A549 treated with CpdA at 1 μM for 4 hours (cell line): ENCODE results near the gene ZBTB33. TPM values are rescaled to one million over a fixed set of nuclear protein-coding genes. Genes with fewer than 3 reads are reported as not detected.

Experiments used
- total RNA-seq: library from RNA; stranded (reverse); fragments of 200-300 nt; extraction: Qiagen RNA extraction; gene quantifications from 5 replicates; pipeline ENCODE4 v1.2.3, GENCODE V29; 2022; ENCODE audit warnings: low read depth

The ZBTB33 gene
- total RNA-seq = 9.1 to 13.9 TPM (median 11.4 TPM) in 5 replicates

GRCh38 chrX:120250522-120251271 is at the start of gene ZBTB33:
ZBTB33 (plus strand) TSS chrX:120250812; CDS start chrX:120253416, 2,604 bp downstream.

Other genes starting within 250 kb of the ZBTB33 start
- gene RHOXF2B, start 173.1 kb upstream of the ZBTB33 start, total RNA-seq = not detected in 5 replicates
- gene RHOXF1, start 134.9 kb upstream of the ZBTB33 start, total RNA-seq = not detected in 5 replicates
- gene RHOXF2, start 92.2 kb upstream of the ZBTB33 start, total RNA-seq = not detected in 5 replicates
- 0.06 to 0.15 TPM (median 0.10 TPM) in 5 replicates for gene TMEM255A, start 60.6 kb downstream of the ZBTB33 start, total RNA-seq
- gene ATP1B4, start 111.3 kb downstream of the ZBTB33 start, total RNA-seq = 0.01 TPM in 1 of 5 replicates, not detected in the others
- gene LAMP2, start 218.5 kb downstream of the ZBTB33 start, total RNA-seq = 80.7 to 104 TPM (median 93.2 TPM) in 5 replicates